K562 (cell line): ENCODE results near the gene HBQ1. TPM values are rescaled to one million over a fixed set of nuclear protein-coding genes. Genes with fewer than 3 reads are reported as not detected.

ENCODE experiments used
- ELK3 ChIP-seq: fragments of 450-650 bp; formaldehyde crosslinking; IDR thresholded peaks from 2 replicates; pipeline ENCODE4 v1.4.0; 2020; ENCODE audit warnings: mild to moderate bottlenecking
- HIVEP1 ChIP-seq: fragments of 250-450 bp; sonication (Bioruptor Pico); IDR thresholded peaks from 2 replicates; pipeline ENCODE4 v1.4.0; 2020; ENCODE audit warnings: mild to moderate bottlenecking
- HNRNPH1 ChIP-seq: fragments of 200-400 bp; formaldehyde crosslinking; optimal IDR thresholded peaks from 2 replicates; pipeline ENCODE3; 2017; ENCODE audit warnings: low read depth, mild to moderate bottlenecking, low read length, moderate library complexity
- HNRNPLL ChIP-seq: fragments of 200-400 bp; formaldehyde crosslinking; IDR thresholded peaks from 2 replicates; pipeline ENCODE4 v1.6.1; 2017; ENCODE audit warnings: low read length, low read depth, mild to moderate bottlenecking; ENCODE audit not compliant: poor library complexity, severe bottlenecking
- NR1H2 ChIP-seq: sonication (generic); formaldehyde crosslinking; IDR thresholded peaks from 2 replicates; pipeline ENCODE4 v1.4.0; 2020; ENCODE audit warnings: mild to moderate bottlenecking, missing genetic modification reagents
- RBM34 ChIP-seq: fragments of 200-400 bp; formaldehyde crosslinking; IDR thresholded peaks from 2 replicates; pipeline ENCODE4 v1.6.1; 2018; ENCODE audit warnings: low read length, borderline replicate concordance; ENCODE audit not compliant: insufficient read depth
- RBM39 ChIP-seq: fragments of 200-400 bp; formaldehyde crosslinking; optimal IDR thresholded peaks from 2 replicates; pipeline ENCODE3; 2018; ENCODE audit warnings: low read depth, low read length
- RFX5 ChIP-seq: IDR thresholded peaks from 2 replicates; pipeline ENCODE4 v1.6.1; 2011; ENCODE audit warnings: low read depth, mild to moderate bottlenecking, improper control_type of control experiment, low read length
- TCF15 ChIP-seq: fragments of 250-450 bp; sonication (Bioruptor Pico); IDR thresholded peaks from 2 replicates; pipeline ENCODE4 v1.8.0; 2022; ENCODE audit warnings: moderate library complexity, mild to moderate bottlenecking, inconsistent platforms
- TFE3 ChIP-seq: fragments of 450-650 bp; formaldehyde crosslinking; IDR thresholded peaks from 2 replicates; pipeline ENCODE4 v1.4.0; 2020; ENCODE audit warnings: mild to moderate bottlenecking, mixed read lengths
- ZKSCAN1 ChIP-seq: fragments of 150-350 bp; IDR thresholded peaks from 2 replicates; pipeline ENCODE4 v1.6.1; 2016; ENCODE audit warnings: low read depth, low read length
- ZNF324 ChIP-seq: fragments of 250-450 bp; sonication (Bioruptor Pico); IDR thresholded peaks from 2 replicates; pipeline ENCODE4 v1.4.0; 2020; ENCODE audit warnings: mild to moderate bottlenecking
- ZNF609 ChIP-seq: sonication (generic); formaldehyde crosslinking; IDR thresholded peaks from 2 replicates; pipeline ENCODE4 v1.8.1; 2023; ENCODE audit warnings: missing genetic modification reagents, mild to moderate bottlenecking, borderline replicate concordance
- polyA plus RNA-seq, 8 experiments: library from polyadenylated mRNA; depleted of rRNA in 4 of 8; stranded (reverse) in 5 of 8; unstranded in 3 of 8; fragments of >200 nt; fragmentation: Nextera tagmentation in 2 of 8; fragmentation: Illumina TruSeq in 1 of 8; extraction: Ambion mirVana in 2 of 8; extraction: Trizol in 1 of 8; gene quantifications; 2 replicates each; pipeline versions ENCODE4 v1.2.1 to v1.2.3, GENCODE V29; 2011 to 2014; ENCODE audit warnings: inconsistent platforms in 1 of 8, missing spikeins in 1 of 8
- total RNA-seq, 7 experiments: library from RNA; depleted of rRNA in 6 of 7; stranded (reverse); fragments of >200 nt in 6 of 7; fragmentation: Illumina TruSeq in 2 of 7; extraction: Trizol in 2 of 7; gene quantifications; 2 replicates each; pipeline versions ENCODE4 v1.2.1 to v1.2.3, GENCODE V29; 2011 to 2021; ENCODE audit warnings: low replicate concordance in 1 of 7

The HBQ1 gene
- total and polyA plus RNA-seq, 9 of the 15 experiments (the other 6 are each of a cell fraction or from before 2014, with no cell fraction given): 2.3 to 190 (median 19.8) TPM

- TF ChIP-seq ELK3 (CRISPR knock-in tag) (no peak), HIVEP1 (no peak), HNRNPH1 (no peak), NR1H2 (CRISPR knock-in tag) (peak; percentile 89; the same call in 1 of the 2 replicates), ZKSCAN1 (peak; percentile 68; the same call in 1 of the 2 replicates), RBM39 (peak; percentile 80), TCF15 (no peak), RBM34 (no peak), RFX5 (no peak), ZNF609 (CRISPR knock-in tag) (peak; percentile 95; the same call in 1 of the 2 replicates), HNRNPLL (peak; percentile 93), ZNF324 (no peak), TFE3 (CRISPR knock-in tag) (no peak; the same call in 1 of the 2 replicates)
Observed at GRCh38 chr16:180681-181564, 664 bp downstream of the HBQ1 start (continued).
